HCT116 (cell line): Measurements from ENCODE around the gene MACROH2A2.
A peak's percentile ranks its signal among the peaks of the same experiment; 100 is the strongest.

Source experiments
- CTCF ChIP-seq, 3 experiments: fragments of 200-600 bp in 1 of 3; sonication (generic) in 1 of 3; IDR thresholded peaks in 2 of 3; conservative IDR thresholded peaks in 1 of 3; 2 replicates each; pipeline ENCODE4 v1.5.1; 2012 to 2017; ENCODE audit warnings: low read depth in 2 of 3, low read length in 2 of 3, antibody characterized with exemption in 1 of 3, borderline replicate concordance in 1 of 3, control low read depth in 1 of 3, mild to moderate bottlenecking in 1 of 3, mixed read lengths in 1 of 3, mixed run types in 1 of 3, moderate library complexity in 1 of 3; ENCODE audit not compliant: insufficient read depth in 1 of 3
- EGR1 ChIP-seq: IDR thresholded peaks from 2 replicates; pipeline ENCODE4 v1.6.1; 2012; ENCODE audit warnings: low read depth
- EZH2phosphoT487 ChIP-seq: fragments of 200-600 bp; IDR thresholded peaks from 2 replicates; pipeline ENCODE4 v1.6.1; 2018; ENCODE audit warnings: antibody characterized with exemption, borderline replicate concordance
- REST ChIP-seq: IDR thresholded peaks from 2 replicates; pipeline ENCODE4 v1.6.1; 2012; ENCODE audit warnings: low read depth

- TF ChIP-seq CTCF (IDR thresholded peaks at IDR 0.05 in 2 of 3, conservative IDR thresholded peaks at IDR 0.05 in 1 of 3; ENCODE audit: borderline replicate concordance in 1 of 3, insufficient read depth in 1 of 3, low read depth in 2 of 3, low read length in 2 of 3): peak; percentile 60 to 81 (median 61)
- TF ChIP-seq EZH2phosphoT487: no peak
- TF ChIP-seq REST: no peak
- TF ChIP-seq EGR1: no peak
Observed at GRCh38 chr10:70146489-70147258, 94.0 kb downstream of the MACROH2A2 start, which contains the start of gene TYSND1.
